Thyroid gland (tissue), 4 donors: ENCODE measurements around the gene EIF1.

Source experiments
- CTCF ChIP-seq, 6 experiments: fragments of 200-600 bp in 3 of 6; fragments of 450-650 bp in 3 of 6; sonication (generic) in 3 of 6; IDR thresholded peaks; one replicate each; pipeline ENCODE4 v1.5.1; 2016 to 2019; ENCODE audit warnings: antibody characterized with exemption in 6 of 6, mild to moderate bottlenecking in 2 of 6, inconsistent platforms in 1 of 6, moderate library complexity in 1 of 6
- POLR2A ChIP-seq, 2 donors: fragments of 450-650 bp; IDR thresholded peaks; one replicate each; pipeline ENCODE4 v1.6.1; 2017; ENCODE audit warnings: antibody characterized with exemption in 2 of 2, mild to moderate bottlenecking in 2 of 2, moderate library complexity in 1 of 2

GRCh38 chr17:41642252-41643156 lies 46.2 kb upstream of the EIF1 start:
- TF ChIP-seq POLR2A (IDR thresholded peaks at IDR 0.05) (no peak), CTCF (IDR thresholded peaks at IDR 0.05) (no peak)
